RWPE2 (cell line): ENCODE results near the gene RIN2.

Source experiments
- ATAC-seq: fragments of 200-7000 bp; cut with Tn5 transposase; 3 replicates; pipeline ENCODE4 v1.9.1; 2021; ENCODE audit warnings: low read depth
- DNase-seq: peaks from one replicate; pipeline ENCODE4 v3.0.0-alpha.2; 2020; ENCODE audit warnings: low spot score
- H3K27ac ChIP-seq: fragments of 450-650 bp; 2 replicates; pipeline ENCODE4 v1.5.1; 2017; ENCODE audit warnings: mild to moderate bottlenecking; ENCODE audit not compliant: poor library complexity, severe bottlenecking
- H3K27me3 ChIP-seq: fragments of 250-450 bp; sonication (Bioruptor Pico); 2 replicates; pipeline ENCODE4 v1.5.1; 2021; ENCODE audit warnings: mild to moderate bottlenecking, moderate library complexity; ENCODE audit not compliant: insufficient read depth, poor library complexity, severe bottlenecking
- H3K36me3 ChIP-seq: fragments of 250-450 bp; sonication (Bioruptor Pico); 2 replicates; pipeline ENCODE4 v1.5.1; 2020; ENCODE audit warnings: low read depth, mild to moderate bottlenecking, moderate library complexity
- H3K4me1 ChIP-seq: fragments of 250-450 bp; sonication (Bioruptor Pico); 2 replicates; pipeline ENCODE4 v1.5.1; 2021; ENCODE audit warnings: mild to moderate bottlenecking, moderate library complexity; ENCODE audit not compliant: insufficient read depth, poor library complexity, severe bottlenecking
- H3K4me3 ChIP-seq: fragments of 250-450 bp; sonication (Bioruptor Pico); 2 replicates; pipeline ENCODE4 v1.5.1; 2021; ENCODE audit warnings: mild to moderate bottlenecking, moderate library complexity; ENCODE audit not compliant: severe bottlenecking
- H3K9me3 ChIP-seq: fragments of 250-450 bp; sonication (Bioruptor Pico); 2 replicates; pipeline ENCODE4 v1.5.1; 2021; ENCODE audit warnings: mild to moderate bottlenecking, moderate library complexity; ENCODE audit not compliant: severe bottlenecking
- TF ChIP-seq, protein P1 (sequence below): fragments of 450-650 bp; IDR thresholded peaks from one replicate; pipeline ENCODE4 v1.5.1; 2017; ENCODE audit warnings: mild to moderate bottlenecking, moderate library complexity; ENCODE audit not compliant: poor library complexity, severe bottlenecking

The RIN2 gene

DNA sequence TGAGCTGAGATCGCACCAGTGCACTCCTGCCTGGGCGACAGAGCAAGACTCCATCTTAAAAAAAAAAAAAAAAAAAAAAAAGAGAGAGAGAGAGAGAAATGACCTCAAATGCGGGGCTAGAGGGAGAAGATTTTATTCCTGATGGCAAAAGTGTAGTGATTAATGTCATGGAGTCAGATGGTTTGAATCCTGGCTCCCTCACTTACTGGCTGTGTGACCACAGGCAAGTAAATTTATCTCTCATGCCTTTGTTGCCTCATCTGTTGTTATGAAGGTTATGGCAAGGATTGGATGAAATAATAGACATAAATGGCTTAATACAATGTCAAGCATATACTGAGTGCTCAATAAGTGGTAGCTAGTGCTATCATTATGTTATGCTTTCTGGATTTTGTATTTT is 29.3 kb downstream of the RIN2 start:
- ATAC-seq (no peak), DNase-seq (no peak)
- Histone ChIP-seq H3K27me3 (no peaks in the 10 kb centered on the region), H3K27ac (peak overlapping the region; percentile 92), H3K36me3 (no peaks in the 10 kb centered on the region), H3K4me1 (peaks cover 34% of the 10 kb centered on the region), H3K4me3 (no peak overlapping the region), H3K9me3 (no peaks in the 10 kb centered on the region)
- TF ChIP-seq, protein P1, sequence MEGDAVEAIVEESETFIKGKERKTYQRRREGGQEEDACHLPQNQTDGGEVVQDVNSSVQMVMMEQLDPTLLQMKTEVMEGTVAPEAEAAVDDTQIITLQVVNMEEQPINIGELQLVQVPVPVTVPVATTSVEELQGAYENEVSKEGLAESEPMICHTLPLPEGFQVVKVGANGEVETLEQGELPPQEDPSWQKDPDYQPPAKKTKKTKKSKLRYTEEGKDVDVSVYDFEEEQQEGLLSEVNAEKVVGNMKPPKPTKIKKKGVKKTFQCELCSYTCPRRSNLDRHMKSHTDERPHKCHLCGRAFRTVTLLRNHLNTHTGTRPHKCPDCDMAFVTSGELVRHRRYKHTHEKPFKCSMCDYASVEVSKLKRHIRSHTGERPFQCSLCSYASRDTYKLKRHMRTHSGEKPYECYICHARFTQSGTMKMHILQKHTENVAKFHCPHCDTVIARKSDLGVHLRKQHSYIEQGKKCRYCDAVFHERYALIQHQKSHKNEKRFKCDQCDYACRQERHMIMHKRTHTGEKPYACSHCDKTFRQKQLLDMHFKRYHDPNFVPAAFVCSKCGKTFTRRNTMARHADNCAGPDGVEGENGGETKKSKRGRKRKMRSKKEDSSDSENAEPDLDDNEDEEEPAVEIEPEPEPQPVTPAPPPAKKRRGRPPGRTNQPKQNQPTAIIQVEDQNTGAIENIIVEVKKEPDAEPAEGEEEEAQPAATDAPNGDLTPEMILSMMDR, result no peak

DNA sequence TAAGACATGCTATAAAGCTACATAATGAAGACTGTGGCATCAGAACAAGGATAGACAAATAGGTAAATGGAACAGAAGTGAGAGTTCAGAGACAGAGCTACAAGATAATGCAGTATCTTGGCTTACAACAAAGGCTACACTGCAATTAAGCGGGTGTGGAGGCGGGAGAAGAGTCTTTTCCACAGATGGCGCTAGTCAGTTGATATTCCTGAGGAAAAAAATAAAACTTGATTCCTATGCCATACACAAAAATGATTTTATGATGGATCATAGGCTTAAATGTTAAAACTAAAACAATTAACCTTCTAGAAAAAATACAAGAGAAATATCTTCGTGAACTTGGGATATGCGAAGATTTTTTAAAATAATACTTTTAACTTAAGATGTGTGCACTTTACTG is 31.0 kb downstream of the RIN2 start:
- Histone ChIP-seq H3K27ac (no peak overlapping the region), H3K4me3 (no peak overlapping the region), H3K4me1 (peaks cover 30% of the 10 kb centered on the region), H3K9me3 (no peaks in the 10 kb centered on the region), H3K36me3 (no peaks in the 10 kb centered on the region), H3K27me3 (no peaks in the 10 kb centered on the region)
- TF ChIP-seq, protein P1, result no peak
- ATAC-seq (no peak), DNase-seq (no peak)

DNA sequence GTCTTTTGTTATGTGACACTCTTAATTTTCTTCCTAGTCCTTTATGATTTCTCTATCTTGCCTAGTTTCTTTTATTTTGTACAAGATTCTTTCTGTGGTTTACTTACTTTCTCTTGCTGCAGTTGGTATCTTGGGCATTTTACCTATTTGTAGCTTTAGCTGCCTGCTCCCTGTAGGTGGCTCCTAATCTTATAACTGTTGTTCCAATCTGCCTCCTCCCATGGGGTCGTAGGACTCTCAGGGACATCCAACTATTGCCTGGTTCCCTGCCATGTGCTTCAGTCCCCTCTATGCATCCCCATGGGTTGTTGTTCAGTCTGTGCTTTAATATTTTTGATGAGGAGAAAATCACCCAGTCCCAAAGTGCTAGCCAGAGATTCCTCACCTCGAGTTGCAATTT is 31.4 kb downstream of the RIN2 start:
- Histone ChIP-seq H3K4me3 (no peak overlapping the region), H3K36me3 (no peaks in the 10 kb centered on the region), H3K27me3 (no peaks in the 10 kb centered on the region), H3K4me1 (peaks cover 26% of the 10 kb centered on the region), H3K9me3 (no peaks in the 10 kb centered on the region), H3K27ac (no peak overlapping the region)
- DNase-seq, result no peak
- no peak for ATAC-seq
- TF ChIP-seq, protein P1, result no peak

DNA sequence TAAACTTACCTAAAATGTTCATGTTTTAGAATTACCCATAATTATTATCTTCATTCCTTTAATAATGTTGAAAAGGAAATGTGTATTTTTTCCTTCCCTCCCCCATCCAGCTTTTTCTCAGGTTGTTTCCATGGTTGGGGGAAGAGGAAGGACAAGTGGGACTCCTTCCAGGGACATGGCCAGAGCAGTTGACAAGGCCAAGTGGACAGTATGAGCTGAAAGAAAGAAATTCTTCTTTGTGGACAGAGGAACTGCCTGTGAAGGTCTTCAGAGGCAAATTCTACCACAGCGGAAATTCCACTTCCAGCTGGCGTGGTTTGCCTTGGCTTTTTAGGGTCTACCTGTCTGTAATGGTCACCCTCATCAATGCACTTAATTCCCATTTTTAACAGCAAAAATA is 33.8 kb downstream of the RIN2 start:
- DNase-seq (no peak), ATAC-seq (no peak)
- TF ChIP-seq, protein P1, result no peak
- H3K9me3 ChIP-seq, result no peaks in the 10 kb centered on the region
- H3K27me3 ChIP-seq, result no peaks in the 10 kb centered on the region
- H3K36me3 ChIP-seq, result no peaks in the 10 kb centered on the region
- no peak overlapping the region for H3K4me3 ChIP-seq
- H3K4me1 ChIP-seq, result peaks cover 1% of the 10 kb centered on the region
- H3K27ac ChIP-seq, result no peak overlapping the region

DNA sequence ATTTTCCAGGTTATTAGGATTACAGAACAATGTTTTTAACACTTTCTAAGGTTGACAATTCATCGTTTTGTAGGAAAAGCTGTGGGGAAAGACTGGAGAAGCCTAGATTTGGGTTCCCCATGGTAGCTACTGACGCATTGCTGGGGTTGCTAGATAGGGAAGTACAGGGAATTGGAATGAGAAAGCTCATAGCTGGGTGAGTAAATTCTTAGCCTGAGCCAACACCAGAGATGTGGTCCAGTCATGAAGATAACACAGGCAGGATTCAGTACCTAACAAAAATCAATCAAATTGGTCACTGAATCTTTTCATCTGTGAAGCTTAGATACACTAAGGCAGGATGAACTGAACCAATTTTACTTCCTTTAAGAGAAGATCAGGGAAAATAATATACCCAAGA is 35.7 kb downstream of the RIN2 start:
- DNase-seq (no peak), ATAC-seq (no peak)
- H3K36me3 ChIP-seq, result no peaks in the 10 kb centered on the region
- H3K27ac ChIP-seq, result no peak overlapping the region
- H3K4me3 ChIP-seq, result no peak overlapping the region
- no peaks in the 10 kb centered on the region for H3K9me3 ChIP-seq
- H3K27me3 ChIP-seq, result no peaks in the 10 kb centered on the region
- TF ChIP-seq, protein P1, result no peak
- H3K4me1 ChIP-seq, result no peaks in the 10 kb centered on the region
